ENCODE measurements around the gene DNAH14.
"Not testable (repeated sequence)": the region's sequence is repeated elsewhere in the genome, so short reads cannot be mapped to it uniquely, and the experiment has no call there.

Gene DNAH14

DNA sequence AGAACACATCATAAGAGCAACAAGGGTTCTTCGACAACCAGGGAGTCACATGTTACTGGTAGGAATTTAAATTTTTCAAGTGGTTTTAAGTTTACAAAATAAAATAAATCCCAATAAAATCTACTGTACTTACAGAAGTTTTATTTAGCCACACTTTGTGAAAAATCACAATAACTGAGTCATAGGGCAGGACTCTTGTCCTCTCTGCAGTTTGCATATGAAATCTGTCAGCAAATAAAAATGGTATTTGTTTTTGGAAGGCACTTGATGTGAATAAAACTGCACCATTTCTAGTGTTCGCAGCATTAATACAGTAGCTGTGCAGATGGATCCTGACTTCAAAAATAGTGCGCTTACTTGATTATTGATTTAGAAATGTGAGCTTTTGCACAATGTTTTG lies 348.0 kb downstream of the DNAH14 start:
- DNase-seq, result no peak

DNA sequence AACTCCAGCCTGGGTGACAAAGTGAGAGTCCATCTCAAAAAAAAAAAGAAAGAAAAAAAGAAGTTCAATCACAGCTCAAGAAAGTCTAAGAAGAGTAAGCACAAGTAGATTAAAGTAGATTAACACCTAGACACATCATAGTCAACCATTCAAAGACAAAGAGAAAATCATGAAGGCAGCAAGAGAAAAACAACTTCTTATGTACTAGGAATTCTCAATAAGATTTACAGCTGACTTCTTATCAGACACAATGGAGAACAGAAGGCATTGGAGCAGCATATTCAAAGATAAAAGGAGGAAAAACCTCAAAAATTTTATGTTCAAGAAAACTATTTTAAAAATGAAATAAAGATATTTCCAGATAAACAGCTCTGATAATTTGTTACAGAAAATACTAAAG lies 351.1 kb downstream of the DNAH14 start:
- DNase-seq, result no peak

DNA sequence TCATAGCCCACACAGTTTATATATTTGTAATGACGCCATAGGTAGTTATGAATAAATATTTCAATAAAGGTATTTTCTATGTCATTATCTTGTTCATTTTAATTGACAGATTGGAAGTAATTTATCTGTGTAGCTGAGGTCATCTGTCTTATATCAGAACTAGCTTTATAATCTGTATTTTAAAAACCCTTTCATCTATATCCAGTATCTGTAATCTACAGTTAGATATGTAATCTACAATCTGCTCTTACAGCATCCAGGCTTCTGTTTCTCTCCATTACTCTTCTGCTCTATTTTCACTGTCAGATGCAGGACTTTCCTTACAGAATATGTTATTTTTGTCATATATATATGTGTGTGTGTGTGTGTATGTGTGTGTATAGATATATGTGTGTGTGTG lies 360.8 kb downstream of the DNAH14 start:
- DNase-seq, result no peak

DNA sequence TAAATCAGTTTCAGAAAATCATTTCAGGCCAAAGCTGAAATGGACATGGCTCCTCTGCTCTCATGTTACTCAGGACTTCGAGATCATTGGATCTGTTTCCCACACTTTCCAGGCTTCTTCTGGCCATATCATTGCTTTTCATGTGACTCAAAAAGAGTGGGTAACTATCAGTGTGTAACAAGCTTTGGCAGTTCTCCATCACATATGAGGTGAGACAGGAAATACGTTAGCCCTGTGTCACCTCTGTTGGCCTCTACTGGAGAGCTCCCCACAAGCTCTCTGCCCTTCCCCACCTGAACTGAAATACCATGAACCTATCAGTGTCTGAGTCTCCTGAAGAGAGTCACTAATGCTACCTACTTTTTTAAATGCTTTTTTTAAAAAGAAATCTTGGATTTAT lies 370.1 kb downstream of the DNAH14 start:
- DNase-seq, result no peak

DNA sequence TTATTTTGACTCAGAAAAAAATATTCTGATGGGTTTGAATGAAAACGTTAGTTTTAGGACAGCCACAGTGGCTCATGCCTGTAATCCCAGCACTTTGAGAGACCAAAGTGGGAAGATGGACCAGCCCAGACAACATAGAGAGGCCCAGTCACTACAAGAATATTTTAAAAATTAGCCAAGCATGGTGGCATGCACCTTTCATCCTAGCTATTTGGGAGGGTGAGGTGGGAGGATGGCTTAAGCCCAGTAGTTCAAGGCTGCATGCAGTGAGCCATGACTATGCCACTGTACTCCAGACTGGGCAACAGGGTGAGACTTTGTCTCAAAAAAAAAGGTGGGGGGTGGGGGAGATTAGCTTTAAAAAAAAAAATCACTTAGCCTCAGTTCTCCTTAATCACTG lies 370.9 kb downstream of the DNAH14 start:
- no peak for DNase-seq

DNA sequence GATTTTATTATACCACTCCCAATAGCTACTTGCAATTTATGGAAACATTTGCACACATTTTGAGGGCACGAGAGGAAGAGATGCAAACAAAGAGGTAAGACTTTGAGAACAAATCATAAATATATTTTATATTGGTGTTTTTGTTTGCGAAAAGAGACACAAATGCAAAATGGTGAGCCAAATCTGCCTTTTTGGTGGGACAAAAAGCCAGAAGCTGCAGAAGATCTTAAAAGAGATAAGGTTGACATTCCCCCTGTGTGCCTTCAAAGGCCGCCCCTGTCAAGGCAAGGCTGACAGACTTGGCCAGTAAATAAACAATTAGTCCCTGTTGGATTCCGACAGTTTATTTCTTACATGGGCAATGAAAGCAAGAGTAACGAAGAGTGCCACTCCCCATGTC lies 375.5 kb downstream of the DNAH14 start:
- DNase-seq, result no peak

DNA sequence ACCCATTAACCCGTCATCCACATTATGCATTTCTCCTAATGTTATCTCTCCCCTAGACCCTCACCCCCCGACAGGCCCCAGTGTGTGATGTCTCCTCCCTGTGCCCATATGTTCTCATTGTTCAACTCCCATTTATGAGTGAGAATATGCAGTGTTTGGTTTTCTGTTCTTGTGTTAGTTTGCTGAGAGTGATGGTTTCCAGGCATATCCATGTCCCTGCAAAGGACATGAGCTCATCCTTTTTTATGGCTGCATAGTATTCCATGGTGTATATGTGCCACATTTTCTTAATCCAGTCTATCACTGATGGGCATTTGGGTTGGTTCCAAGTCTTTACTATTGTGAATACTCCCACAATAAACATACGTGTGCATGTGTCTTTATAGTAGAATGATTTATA lies 381.1 kb downstream of the DNAH14 start:
- DNase-seq, result not testable (repeated sequence)

DNA sequence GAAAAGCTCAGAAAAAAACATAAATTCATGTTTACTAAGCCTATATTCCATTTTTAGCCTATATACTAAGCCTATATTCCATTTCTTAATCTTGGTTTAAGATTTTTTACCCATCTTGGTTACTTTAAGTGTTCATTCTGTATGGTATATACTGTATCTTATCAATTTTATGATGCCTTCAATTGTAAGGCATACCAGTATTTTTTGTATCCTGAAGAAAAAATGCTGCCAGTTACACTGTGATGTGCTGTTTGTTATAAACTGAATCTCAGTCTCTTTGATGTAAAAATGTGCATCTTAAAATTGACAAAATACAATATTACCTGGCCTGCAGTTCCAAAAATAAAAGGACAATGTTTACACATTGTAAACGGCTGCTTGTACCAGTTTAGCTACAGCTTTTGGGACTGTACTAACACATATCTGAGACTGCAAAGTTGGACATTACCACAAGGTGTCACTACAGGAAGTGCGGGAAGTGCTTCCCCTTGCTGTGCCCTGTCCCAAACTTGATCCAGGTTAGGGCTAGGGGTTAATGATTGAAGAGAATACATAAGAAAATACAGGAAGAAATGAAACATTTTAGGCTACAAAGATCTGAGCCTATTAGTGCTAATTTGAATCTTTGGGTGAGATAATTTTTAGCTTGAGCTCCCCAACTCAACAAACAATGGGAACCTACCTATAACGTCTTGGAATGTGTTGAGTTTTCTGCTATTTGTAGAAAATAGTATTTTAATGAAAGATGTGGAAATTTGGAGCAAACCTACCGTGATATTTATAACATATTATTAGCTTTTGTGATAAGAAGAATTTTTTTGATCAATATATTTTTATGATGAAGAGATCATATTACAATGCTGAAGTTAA lies 389.5 kb downstream of the DNAH14 start:
- peak; percentile 23 for DNase-seq

DNA sequence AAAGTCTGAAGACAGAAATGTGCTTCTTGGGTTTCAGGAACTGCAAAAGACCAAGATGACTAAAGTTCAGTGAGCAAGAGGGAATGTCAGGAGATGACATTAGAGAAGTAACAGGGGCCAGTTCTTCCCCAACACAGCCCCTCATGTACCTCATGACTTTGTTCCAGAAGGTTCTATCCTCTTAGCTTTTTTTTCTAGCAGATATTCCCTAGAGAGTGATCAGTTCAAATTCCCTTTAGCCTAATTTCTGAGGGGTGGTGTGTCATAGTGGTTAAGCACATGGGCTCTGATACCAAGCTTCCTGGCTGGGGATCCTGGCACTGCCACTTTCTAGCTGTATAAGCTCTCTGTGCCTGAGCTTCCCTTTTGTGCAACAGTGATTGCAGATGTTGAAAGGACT lies 390.4 kb downstream of the DNAH14 start:
- no peak for DNase-seq

DNA sequence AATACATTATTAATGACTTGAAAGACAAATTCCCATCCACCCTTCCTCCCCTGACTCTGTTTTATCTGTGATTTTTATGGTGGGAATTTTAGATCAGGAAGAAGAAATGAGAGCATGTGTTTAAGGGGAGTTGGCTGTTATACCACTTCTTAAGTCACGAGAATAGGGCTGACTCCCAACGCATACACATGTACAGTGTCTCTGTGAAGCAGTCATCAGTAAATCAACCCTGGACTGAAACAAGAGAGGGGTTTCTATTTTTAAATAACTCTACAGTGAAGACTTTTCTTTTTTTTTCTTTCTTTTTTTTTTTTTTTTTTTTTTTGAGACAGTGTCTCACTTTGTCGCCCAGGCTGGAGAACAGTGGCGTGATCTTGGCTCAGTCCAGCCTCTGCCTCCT lies 392.3 kb downstream of the DNAH14 start:
- no peak for DNase-seq

DNA sequence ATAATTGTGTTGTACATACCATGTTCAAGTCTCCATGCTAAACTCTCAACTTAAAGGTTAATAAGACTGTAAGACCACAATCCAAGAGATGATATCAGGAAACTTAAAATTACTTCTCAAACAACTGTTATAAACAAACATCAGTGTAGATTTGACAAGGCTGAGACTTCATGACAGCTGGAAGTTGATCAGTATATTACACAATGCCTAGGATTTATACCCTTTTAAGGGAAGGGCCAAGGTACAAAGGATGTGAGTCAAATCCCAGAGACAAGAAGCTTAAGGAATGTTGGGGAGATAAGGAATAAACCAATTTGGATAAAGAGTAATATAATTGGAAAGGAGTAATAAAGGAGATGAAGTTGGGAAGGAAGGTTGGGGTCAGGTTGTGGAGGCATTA lies 399.6 kb downstream of the DNAH14 start:
- no peak for DNase-seq

DNA sequence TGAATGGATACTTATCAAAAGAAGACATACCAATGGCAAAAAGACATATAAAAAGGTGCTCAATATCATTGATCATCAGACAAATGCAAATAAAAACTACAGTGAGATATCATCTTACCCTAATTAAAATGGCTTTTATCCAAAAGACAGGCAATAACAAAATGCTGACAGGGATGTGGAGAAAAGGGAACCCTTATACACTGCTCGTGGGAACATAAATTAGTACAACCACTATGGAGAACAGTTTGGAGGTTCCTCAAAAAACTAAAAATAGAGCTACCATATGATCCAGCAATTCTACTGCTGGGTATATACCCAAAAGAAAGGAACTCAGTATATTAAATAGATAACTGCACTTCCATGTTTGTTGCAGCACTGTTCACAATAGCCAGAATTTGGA lies 400.5 kb downstream of the DNAH14 start:
- DNase-seq, result not testable (repeated sequence)

DNA sequence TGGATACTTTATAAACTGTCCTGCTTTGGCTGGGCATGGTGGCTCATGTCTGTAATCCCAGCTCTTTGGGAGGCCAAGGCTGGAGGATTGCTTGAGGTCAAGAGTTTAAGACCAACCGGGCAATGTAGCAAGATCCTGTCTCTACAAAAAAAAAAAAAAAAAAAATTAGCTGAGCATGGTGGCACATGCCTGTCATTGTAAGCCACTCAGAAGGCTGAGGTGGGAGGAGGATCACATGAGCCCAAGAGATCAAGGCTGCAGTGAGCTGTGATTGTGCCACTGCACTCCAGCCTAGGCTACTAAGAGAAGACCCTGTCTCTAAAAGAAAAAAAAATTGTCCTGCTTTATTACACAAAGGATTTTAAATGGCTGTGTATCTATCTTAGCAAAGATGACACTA lies 403.2 kb downstream of the DNAH14 start:
- no peak for DNase-seq

DNA sequence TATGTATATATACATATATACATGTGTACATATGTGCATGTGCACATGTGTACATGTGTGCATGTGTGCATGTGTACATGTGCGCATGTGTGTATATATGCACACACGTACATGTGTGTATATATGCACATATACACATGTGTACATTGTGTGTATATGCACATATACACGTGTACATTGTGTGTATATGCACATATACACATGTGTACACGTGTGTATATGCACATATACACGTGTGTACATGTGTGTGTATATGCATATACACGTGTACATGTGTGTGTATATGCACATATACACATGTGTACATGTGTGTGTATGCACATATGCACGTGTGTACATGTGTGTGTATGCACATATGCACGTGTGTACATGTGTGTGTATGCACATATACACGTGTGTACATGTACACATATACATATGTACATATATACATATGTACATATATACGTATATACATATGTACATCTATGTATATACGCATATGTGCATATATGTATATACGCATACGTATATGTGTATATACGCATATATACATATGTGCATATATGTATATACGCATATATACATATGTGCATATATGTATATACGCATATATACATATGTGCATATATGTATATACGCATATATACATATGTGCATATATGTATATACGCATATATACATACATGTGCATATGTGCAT lies 405.8 kb downstream of the DNAH14 start:
- not testable (repeated sequence) for DNase-seq

DNA sequence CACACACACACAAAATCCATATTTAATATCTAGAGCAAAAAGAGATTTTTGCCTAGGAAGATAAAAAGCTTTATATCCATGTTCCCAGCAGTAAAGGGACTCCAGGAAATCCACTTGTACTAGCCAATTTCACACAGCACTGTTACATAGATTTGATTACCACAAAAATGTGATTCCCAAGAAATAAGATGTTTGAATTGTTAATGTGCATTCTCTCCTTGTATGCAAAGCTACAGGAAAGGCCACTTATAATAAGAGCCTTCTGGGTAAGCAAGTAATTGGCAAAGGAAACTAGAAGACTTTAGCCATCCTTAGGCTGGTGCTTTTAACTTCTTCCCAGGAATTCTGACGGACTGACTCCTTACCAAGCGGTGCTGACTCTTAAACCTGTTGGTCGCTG lies 409.1 kb downstream of the DNAH14 start:
- no peak for DNase-seq

DNA sequence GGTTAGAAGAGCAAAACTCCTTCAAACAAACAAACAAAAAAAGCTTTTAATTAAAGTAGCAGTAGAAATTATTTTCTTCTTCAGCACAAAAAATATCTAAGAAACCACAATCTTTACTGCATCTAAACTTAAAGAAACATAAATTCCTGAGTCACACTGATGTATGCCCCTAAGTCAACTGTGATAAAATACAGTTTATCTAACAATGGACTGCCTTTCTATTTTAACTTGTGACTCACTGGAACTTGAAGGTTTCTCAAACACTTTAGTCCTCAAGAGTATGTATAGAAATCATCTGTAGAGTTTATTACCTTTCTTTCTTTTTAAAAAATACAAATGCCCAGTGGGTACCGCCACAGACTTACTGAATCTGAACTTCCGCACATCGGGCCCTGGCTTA lies 412.2 kb downstream of the DNAH14 start:
- no peak for DNase-seq

DNA sequence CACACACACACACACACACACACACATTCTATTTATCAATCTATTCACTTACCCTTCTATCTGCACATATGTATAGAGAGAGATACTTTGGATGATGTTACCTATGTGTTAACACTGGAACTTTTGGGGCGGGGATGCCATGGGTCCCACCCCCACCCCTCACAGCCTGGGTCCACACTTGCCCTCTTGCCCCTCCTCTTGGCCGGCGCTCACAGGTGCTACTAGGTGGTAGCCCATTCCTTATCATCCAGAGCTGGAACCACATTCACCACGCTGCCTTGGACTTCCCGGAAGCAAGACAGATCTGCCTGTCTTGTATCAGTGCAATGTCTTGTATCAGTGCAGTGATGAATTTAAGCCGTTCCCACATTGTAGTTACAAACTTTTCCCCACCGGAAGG lies 413.2 kb downstream of the DNAH14 start:
- DNase-seq, result no peak

DNA sequence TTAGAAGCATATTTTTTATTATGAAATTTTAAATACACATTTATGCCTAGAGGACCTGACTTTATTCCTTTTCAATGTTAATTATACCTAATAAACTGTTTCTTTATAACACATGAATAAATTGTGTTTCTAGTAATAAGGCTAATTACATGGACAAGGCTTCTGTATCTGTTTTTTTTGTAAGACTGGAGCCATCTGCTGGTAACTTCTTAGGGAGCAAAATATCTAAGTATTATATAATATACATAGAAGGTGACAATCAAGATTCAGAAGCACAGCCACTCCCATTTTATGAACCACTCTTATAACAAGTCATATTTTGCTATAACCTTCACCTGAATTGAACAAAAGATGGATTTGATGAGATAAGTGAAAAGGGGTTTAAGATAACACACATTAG lies 414.1 kb downstream of the DNAH14 start:
- peak; percentile 11 for DNase-seq

DNA sequence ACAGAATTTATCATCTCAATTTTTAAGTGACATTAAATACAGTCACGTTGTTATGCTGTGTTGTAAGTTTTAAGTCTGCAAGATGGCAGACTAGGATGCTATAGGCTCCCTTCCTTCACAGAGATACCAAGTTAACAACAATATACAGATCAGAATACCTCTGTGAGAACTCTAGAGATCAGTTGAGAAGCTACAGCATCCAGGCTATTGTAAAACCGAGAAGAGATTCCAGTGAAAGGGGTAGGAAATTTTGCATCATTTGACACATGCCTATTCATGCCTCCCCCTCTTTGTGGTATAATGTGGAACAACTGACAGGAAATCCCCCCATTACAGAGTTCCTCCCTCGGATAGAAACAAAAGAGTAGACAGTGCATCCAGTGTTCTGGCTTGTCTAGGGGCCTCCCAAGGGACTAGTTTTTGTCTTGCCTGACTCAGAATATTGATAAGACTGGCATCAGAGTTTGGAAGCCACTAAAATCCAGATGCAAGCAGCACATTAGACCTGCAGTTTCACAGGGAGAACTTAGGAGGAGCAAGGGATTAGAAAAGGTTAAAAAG lies 417.7 kb downstream of the DNAH14 start:
- no peak for DNase-seq

DNA sequence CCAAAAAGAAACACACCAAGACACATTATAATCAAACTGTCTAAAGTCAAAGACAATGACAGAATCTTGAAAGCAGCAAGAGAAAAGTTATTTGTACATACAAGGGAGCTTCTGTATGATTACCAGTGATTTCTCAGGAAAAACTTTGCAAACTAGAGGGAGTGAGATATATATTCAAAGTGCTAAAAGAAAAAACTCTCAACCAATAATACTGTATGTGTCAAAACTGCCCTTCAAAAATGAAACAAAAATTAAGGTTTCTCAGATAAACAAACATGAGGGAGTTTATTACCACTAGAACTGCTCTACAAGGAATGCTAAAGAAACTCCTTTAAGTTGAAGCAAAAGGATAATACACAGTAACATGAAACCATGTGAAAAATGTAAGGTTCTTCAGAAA lies 418.9 kb downstream of the DNAH14 start:
- DNase-seq, result no peak

DNA sequence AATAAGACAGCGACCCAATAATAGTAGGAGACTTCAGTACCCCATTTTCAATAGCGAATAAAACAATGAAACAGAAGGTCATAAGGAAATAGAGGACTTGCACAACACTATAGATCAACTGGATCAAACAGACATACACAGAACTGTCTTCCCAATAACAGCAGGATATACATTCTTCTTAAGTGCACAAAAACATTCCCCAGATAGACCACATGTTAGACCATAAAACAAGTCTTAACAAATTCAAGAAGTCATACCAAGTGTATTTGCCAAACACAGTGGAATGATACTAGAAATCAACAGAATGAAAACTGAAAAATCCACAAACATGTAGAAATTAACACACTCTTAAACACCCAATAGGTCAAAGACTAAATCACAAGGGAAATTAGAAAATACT lies 420.4 kb downstream of the DNAH14 start:
- no peak for DNase-seq

DNA sequence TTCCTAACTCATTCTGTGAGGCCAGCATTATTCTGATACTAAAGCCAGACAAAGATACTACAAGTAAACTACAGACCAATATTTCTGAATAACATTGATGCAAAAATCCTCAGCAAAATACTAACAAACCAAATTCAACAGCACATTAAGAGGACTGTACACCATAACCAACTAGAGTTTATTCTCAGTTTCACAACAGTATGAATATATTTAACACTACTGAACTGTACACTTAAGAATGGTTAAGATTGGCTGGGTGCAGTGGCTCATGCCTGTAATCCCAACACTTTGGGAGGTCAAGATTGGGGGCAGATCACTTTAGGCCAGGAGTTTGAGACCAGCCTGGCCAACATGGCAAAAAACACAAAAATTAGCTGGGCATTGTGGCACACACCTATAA lies 421.4 kb downstream of the DNAH14 start:
- DNase-seq, result no peak

DNA sequence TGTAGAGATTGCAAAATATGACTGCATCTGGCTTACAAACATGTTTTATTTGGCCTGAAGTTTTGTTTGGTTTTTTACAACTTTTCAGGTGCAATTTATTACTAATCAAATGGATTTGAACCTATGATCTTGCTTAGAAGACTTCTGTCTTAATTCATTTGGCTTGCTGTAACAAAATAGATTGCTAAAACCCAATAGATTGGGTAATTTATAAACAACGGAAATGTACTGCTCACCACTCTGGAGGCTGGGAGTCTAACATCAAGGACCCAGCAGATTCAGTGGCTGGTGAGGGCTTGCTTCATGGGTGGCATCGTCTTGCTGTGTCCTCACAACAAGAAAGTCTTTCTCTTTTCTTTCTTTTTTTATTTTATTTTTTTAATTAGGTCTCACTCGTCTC lies 425.4 kb downstream of the DNAH14 start:
- no peak for DNase-seq

DNA sequence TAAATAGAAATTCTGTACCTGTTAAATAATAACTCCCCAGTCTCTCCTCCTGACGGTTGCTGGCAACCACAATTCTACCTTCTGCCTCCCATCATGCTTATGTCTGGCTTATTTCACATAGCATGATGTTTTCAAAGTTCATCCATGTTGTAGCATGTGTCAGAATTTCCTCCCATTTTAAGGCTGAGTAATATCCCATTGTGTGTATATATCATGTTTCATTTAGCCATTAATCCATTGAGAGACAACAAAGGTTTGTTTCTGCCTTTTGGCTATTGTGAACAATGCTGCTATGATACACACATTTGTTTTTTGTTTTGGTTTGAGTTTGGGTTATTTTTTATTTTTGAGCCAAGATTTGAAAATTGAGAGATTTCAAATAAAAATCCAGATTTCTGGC lies 426.4 kb downstream of the DNAH14 start:
- DNase-seq, result no peak

Data from DMS153 (cell line).